Heart left ventricle (tissue), 16 donors: ENCODE measurements around the gene BAZ2A. TPM values are rescaled to one million over a fixed set of nuclear protein-coding genes. Genes with fewer than 3 reads are reported as not detected.

ENCODE experiments used
- ATAC-seq, 4 donors: fragments of 200-7000 bp; cut with Tn5 transposase; one replicate each; pipeline ENCODE4 v1.9.1; 2020 to 2022; ENCODE audit warnings: moderate library complexity in 4 of 4, mild to moderate bottlenecking in 3 of 4, moderate number of reproducible peaks in 1 of 4
- DNase-seq, 5 donors: peaks; one replicate each; pipeline ENCODE4 v3.0.0-alpha.2; 2020
- H3K27ac ChIP-seq, 12 donors: fragments of 200-600 bp; sonication (generic) in 4 of 12; one replicate each; pipeline versions ENCODE4 v1.5.0 to v1.8.0; 2016 to 2022; ENCODE audit warnings: mild to moderate bottlenecking in 2 of 12
- H3K27me3 ChIP-seq, 9 donors: fragments of 200-600 bp; sonication (generic) in 2 of 9; one replicate each; pipeline versions ENCODE4 v1.5.1 to v1.8.0; 2016 to 2022; ENCODE audit warnings: mild to moderate bottlenecking in 3 of 9
- H3K36me3 ChIP-seq, 9 donors: fragments of 200-600 bp; sonication (generic) in 2 of 9; one replicate each; pipeline versions ENCODE4 v1.5.0 to v1.8.0; 2018 to 2022; ENCODE audit warnings: mild to moderate bottlenecking in 2 of 9
- H3K4me1 ChIP-seq, 12 donors: fragments of 200-600 bp; sonication (generic) in 4 of 12; one replicate each; pipeline versions ENCODE4 v1.5.0 to v1.8.0; 2016 to 2022; ENCODE audit warnings: mild to moderate bottlenecking in 3 of 12
- H3K4me3 ChIP-seq, 12 donors: fragments of 200-600 bp; sonication (generic) in 4 of 12; one replicate each; pipeline versions ENCODE4 v1.5.0 to v1.8.0; 2017 to 2022; ENCODE audit warnings: mild to moderate bottlenecking in 9 of 12, moderate library complexity in 4 of 12
- H3K9me3 ChIP-seq, 12 donors: fragments of 200-600 bp; sonication (generic) in 4 of 12; one replicate each; pipeline versions ENCODE4 v1.5.0 to v1.8.0; 2016 to 2022; ENCODE audit warnings: mild to moderate bottlenecking in 1 of 12
- CTCF ChIP-seq, 12 donors: fragments of 200-600 bp; sonication (generic) in 4 of 12; IDR thresholded peaks; one replicate each; pipeline versions ENCODE4 v1.5.0 to v1.8.0; 2018 to 2022; ENCODE audit warnings: antibody characterized with exemption in 12 of 12, mild to moderate bottlenecking in 5 of 12
- POLR2A ChIP-seq, 2 donors: fragments of 450-650 bp; IDR thresholded peaks; one replicate each; pipeline ENCODE4 v1.6.1; 2017; ENCODE audit warnings: antibody characterized with exemption in 2 of 2, mild to moderate bottlenecking in 2 of 2, moderate library complexity in 2 of 2
- WGBS, 4 donors: extraction: QIAGEN DNeasy Blood & Tissue Kit in 2 of 4; methylation state at CpG; one replicate each; pipeline versions ENCODE4 v1.1.5 to v1.1.7; 2013 to 2018; 5-methylcytosine and 5-hydroxymethylcytosine counted together
- intact Hi-C, 10 donors: fragments of 100-400 bp; cut with DNase I; formaldehyde crosslinking; loops; one replicate each; pipeline versions ENCODE4 v1.11.1 to v1.14.2; 2022
- polyA plus RNA-seq, 2 donors: library from polyadenylated mRNA; stranded (reverse); fragments of 200-250 nt; gene quantifications; one replicate each; pipeline ENCODE4 v1.2.3, GENCODE V29; 2013
- total RNA-seq, 9 donors: library from RNA; depleted of rRNA in 2 of 9; stranded (reverse); fragments of >200 nt in 2 of 9; fragmentation: NEBNext Ultra II Directional in 3 of 9; extraction: Animal tissue kit (Norgen Biotek cat#: 25700) in 3 of 9; gene quantifications; one replicate each; pipeline versions ENCODE4 v1.1.0 to v1.2.4, GENCODE V29; 2016 to 2023
- donor health status: ischemic (EF 13 %, LVEDD 7.1; RV severe dilation, severe dysfunction).
- donor health status: healthy with polysubstance abuse.
- donor health status: DM: no; HTN: yes; CAD: no.
- donor health status: DM: no; HTN: no; CAD: no.
- donor health status: ischemic (EF 25% LVEDD 6.9; RV normal size, moderate dysfunction).
- donor health status: ischemic (EF 25% LVEDD 5.7; RV mildly dilated, moderate dysfunction).
- donor health status: healthy.
- donor health status: DM: yes; HTN: yes; CAD: no.
- donor health status: ischemic (EF 35%, LVEDD 5.7; RV mildly dilated, moderate dysfunction).
- donor health status: nonischemic (EF 11% LVEDD 7.7; RV severe dilation, severe dysfunction).
- donor health status: DM: yes; HTN: yes; CAD: no.
- donor health status: PGD.
- donor health status: ischemic (EF 29% LVEDD 5.4; RV normal size, mild dysfunction).
- donor health status: nonischemic (EF 23%, LVEDD 6.1; RV moderate dilation, normal function).

The BAZ2A gene
- total and polyA plus RNA-seq, 11 donors: 25.2 to 71.5 (median 36.4) TPM

GRCh38 chr12:56602239-56602638 is 27.9 kb downstream of the BAZ2A start:
- Histone ChIP-seq H3K4me1 (peaks cover 0 to 18% (median 8%) of the 10 kb centered on the region in 12 donors), H3K36me3 (peaks cover 19 to 99% (median 98%) of the 10 kb centered on the region in 9 donors), H3K9me3 (no peaks in the 10 kb centered on the region), H3K27ac (peak overlapping the region in 3 of 12 donors; percentile 40 to 56 (median 53)), H3K27me3 (no peaks in the 10 kb centered on the region), H3K4me3 (no peak overlapping the region)
- TF ChIP-seq CTCF (IDR thresholded peaks at IDR 0.05) (no peak), POLR2A (IDR thresholded peaks at IDR 0.05) (no peak)
- DNase-seq: no peak
- no peak for ATAC-seq
- intact Hi-C loops: loop anchor here in 1 of 10 donors (5.0 kb wide), 1 partner anchor 35 kb away; no protein-coding TSS in a partner anchor
- WGBS, 4 donors: 81 to 90% (median 84%) methylated on average over 3 of the region's 3 CpGs

DNA sequence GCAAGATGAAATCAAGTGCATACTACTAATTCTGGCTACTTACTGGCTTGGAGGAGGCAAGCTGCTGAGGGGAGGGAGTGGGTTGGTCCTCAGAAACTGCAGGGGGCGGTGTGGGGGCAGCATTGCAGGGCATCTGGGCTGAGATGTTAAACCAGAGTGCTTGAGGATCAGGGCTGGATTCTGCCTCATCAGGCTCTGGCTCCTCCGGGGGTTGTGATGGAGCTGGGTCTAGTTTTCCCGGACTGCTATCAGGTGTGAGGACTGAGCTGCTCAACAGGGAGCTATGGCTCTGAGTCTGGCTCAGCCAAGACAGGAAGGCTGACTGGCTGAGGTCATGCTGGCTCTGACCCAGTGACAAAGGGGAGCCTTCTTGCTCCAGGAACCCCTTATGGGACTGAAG is 28.6 kb downstream of the BAZ2A start:
- TF ChIP-seq CTCF (IDR thresholded peaks at IDR 0.05): peak in 2 of 12 donors; percentile 9 to 18
- TF ChIP-seq POLR2A (IDR thresholded peaks at IDR 0.05): no peak
- Histone ChIP-seq H3K4me3 (no peak overlapping the region), H3K27me3 (no peaks in the 10 kb centered on the region), H3K27ac (peak overlapping the region in 8 of 12 donors; percentile 1 to 56 (median 24)), H3K4me1 (peaks cover 0 to 18% (median 10%) of the 10 kb centered on the region in 12 donors), H3K36me3 (peaks cover 19 to 99% (median 97%) of the 10 kb centered on the region in 9 donors), H3K9me3 (no peaks in the 10 kb centered on the region)
- 25 to 42% (median 38%) methylated on average over 2 to 3 of the region's 3 CpGs for WGBS, 4 donors
- peak in 4 of 5 donors; percentile 23 to 59 (median 44) for DNase-seq
- peak; percentile 57 to 77 (median 68) for ATAC-seq
- intact Hi-C loops: loop anchor here in 1 of 10 donors (5.0 kb wide), 1 partner anchor 36 kb away; no protein-coding TSS in a partner anchor

DNA sequence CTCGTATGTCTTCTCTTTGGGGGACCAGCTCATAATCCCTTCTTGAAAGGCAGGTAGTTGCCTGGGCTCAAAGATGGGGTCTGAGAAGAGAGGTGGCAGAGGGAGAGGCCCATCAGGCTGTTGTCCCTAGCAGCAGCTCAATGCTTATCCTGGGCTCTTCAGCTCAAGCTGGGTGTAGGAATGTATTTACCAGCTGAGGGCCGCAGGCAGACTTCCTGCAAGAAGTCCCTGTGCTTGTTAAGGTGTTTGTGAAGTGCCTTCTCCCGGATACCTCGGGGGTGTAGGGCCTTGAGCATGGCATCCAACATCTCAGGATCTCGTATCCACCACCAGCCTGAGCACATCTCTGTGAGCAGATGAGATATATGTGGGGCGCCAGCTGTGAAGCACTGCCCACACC is 29.4 kb downstream of the BAZ2A start:
- H3K4me3 ChIP-seq: no peak overlapping the region
- peaks cover 19 to 99% (median 94%) of the 10 kb centered on the region in 9 donors for H3K36me3 ChIP-seq
- intact Hi-C loops: loop anchor here in 1 of 10 donors (5.0 kb wide), 1 partner anchor 37 kb away; no protein-coding TSS in a partner anchor
- 79 to 86% (median 83%) methylated on average over 5 to 6 of the region's 6 CpGs for WGBS, 4 donors
- TF ChIP-seq CTCF (IDR thresholded peaks at IDR 0.05) (no peak), POLR2A (IDR thresholded peaks at IDR 0.05) (no peak)
- DNase-seq (no peak), ATAC-seq (no peak)
- H3K27me3 ChIP-seq: no peaks in the 10 kb centered on the region
- H3K27ac ChIP-seq: peak overlapping the region in 6 of 12 donors; percentile 1 to 56 (median 25)
- H3K9me3 ChIP-seq: no peaks in the 10 kb centered on the region
- peaks cover 0 to 18% (median 10%) of the 10 kb centered on the region in 12 donors for H3K4me1 ChIP-seq

- 88 to 96% (median 94%) methylated on average over 10 of the region's 10 CpGs for WGBS, 4 donors
- H3K27me3 ChIP-seq: no peaks in the 10 kb centered on the region
- intact Hi-C loops: loop anchor here in 2 of 10 donors (5.0 kb wide), 2 partner anchors 33 to 38 kb away; partner anchors contain the start of gene BAZ2A (in 1 of the 2)
- no peak overlapping the region for H3K4me3 ChIP-seq
- TF ChIP-seq POLR2A (IDR thresholded peaks at IDR 0.05) (no peak), CTCF (IDR thresholded peaks at IDR 0.05) (no peak)
- no peak overlapping the region for H3K27ac ChIP-seq
- no peaks in the 10 kb centered on the region for H3K9me3 ChIP-seq
- peaks cover 14 to 99% (median 92%) of the 10 kb centered on the region in 9 donors for H3K36me3 ChIP-seq
- no peak for DNase-seq
- H3K4me1 ChIP-seq: peaks cover 0 to 18% (median 10%) of the 10 kb centered on the region in 12 donors
- ATAC-seq: no peak
These were observed 30.3 kb downstream of the BAZ2A start for GRCh38 chr12:56599797-56600196.
